PC-3 (cell line): ENCODE results near the gene ASB17. TPM values are rescaled to one million over a fixed set of nuclear protein-coding genes. Genes with fewer than 3 reads are reported as not detected.

Experiments used
- ATAC-seq: fragments of 200-7000 bp; cut with Tn5 transposase; 2 replicates; pipeline ENCODE4 v1.9.1; 2020; ENCODE audit warnings: mild to moderate bottlenecking, moderate library complexity
- BruUV-seq: library from RNA; stranded (reverse); fragments of 400-500 nt; replicated peaks from 2 replicates; lab custom pipeline; 2021; lab: Mats Ljungman, UMichigan
- CTCF ChIA-PET: fragments of 300-600 bp; sonication (Branson Sonifier 250); formaldehyde crosslinking; loops from one replicate; lab custom pipeline; 2022; ENCODE audit warnings: antibody characterized with exemption; lab: Charles Lee
- POLR2A ChIA-PET: fragments of 300-600 bp; sonication (Branson Sonifier 250); formaldehyde crosslinking; loops from one replicate; lab custom pipeline; 2022; ENCODE audit warnings: antibody characterized with exemption; ENCODE audit not compliant: unreplicated experiment; lab: Charles Lee
- DNase-seq: peaks from one replicate; pipeline ENCODE4 v3.0.0-alpha.2; 2015
- H2AFZ ChIP-seq: fragments of 300-600 bp; sonication (generic); 2 replicates; pipeline ENCODE4 v1.6.0; 2016; ENCODE audit warnings: antibody characterized with exemption, low read length
- H3F3A ChIP-seq: fragments of 300-600 bp; sonication (generic); one replicate; pipeline ENCODE4 v1.6.0; 2017; ENCODE audit warnings: antibody characterized with exemption, low read length, control low read depth, mild to moderate bottlenecking; ENCODE audit not compliant: unreplicated experiment
- H3K27ac ChIP-seq: fragments of 300-600 bp; sonication (generic); 2 replicates; pipeline ENCODE4 v1.5.1; 2016; ENCODE audit warnings: mild to moderate bottlenecking, low read length
- H3K27me3 ChIP-seq: fragments of 300-600 bp; sonication (generic); 2 replicates; pipeline ENCODE4 v1.6.1; 2016; ENCODE audit warnings: low read length, mixed read lengths
- H3K36me3 ChIP-seq: fragments of 300-600 bp; sonication (generic); 2 replicates; pipeline ENCODE4 v1.6.1; 2016; ENCODE audit warnings: low read depth, mixed run types, low read length, mixed read lengths
- H3K4me1 ChIP-seq: fragments of 300-600 bp; sonication (generic); 2 replicates; pipeline ENCODE4 v1.5.1; 2016; ENCODE audit warnings: low read length; ENCODE audit not compliant: insufficient read depth
- H3K4me2 ChIP-seq: fragments of 300-600 bp; sonication (generic); 2 replicates; pipeline ENCODE4 v1.6.0; 2016; ENCODE audit warnings: low read length
- H3K4me3 ChIP-seq: fragments of 300-600 bp; sonication (generic); 2 replicates; pipeline ENCODE4 v1.5.1; 2016; ENCODE audit warnings: mild to moderate bottlenecking, low read length, mixed read lengths
- H3K79me2 ChIP-seq: fragments of 300-600 bp; sonication (generic); 2 replicates; pipeline ENCODE4 v1.6.1; 2017; ENCODE audit warnings: low read length, mixed read lengths
- H3K9ac ChIP-seq: fragments of 300-600 bp; sonication (generic); 2 replicates; pipeline ENCODE4 v1.6.0; 2016; ENCODE audit warnings: mild to moderate bottlenecking, low read length
- H3K9me2 ChIP-seq: fragments of 300-600 bp; sonication (generic); replicated peaks from 2 replicates; pipeline ENCODE4 v1.6.1; 2016; ENCODE audit warnings: mixed run types, low read length, mixed read lengths
- H3K9me3 ChIP-seq: fragments of 300-600 bp; sonication (generic); 2 replicates; pipeline ENCODE4 v1.6.1; 2016; ENCODE audit warnings: low read length, mixed read lengths
- H4K20me1 ChIP-seq: fragments of 300-600 bp; sonication (generic); 2 replicates; pipeline ENCODE4 v1.6.1; 2016; ENCODE audit warnings: low read length, mixed read lengths
- CTCF ChIP-seq: fragments of 300-600 bp; sonication (generic); conservative IDR thresholded peaks from 2 replicates; pipeline ENCODE4 v1.5.1; 2017; ENCODE audit warnings: antibody characterized with exemption, low read depth, mild to moderate bottlenecking, low read length
- EZH2 ChIP-seq: fragments of 300-600 bp; sonication (generic); IDR thresholded peaks from one replicate; pipeline ENCODE4 v1.6.1; 2017; ENCODE audit warnings: antibody characterized with exemption, mild to moderate bottlenecking, low read length; ENCODE audit not compliant: unreplicated experiment
- EZH2phosphoT487 ChIP-seq: fragments of 300-600 bp; sonication (generic); IDR thresholded peaks from 2 replicates; pipeline ENCODE4 v1.6.1; 2018; ENCODE audit warnings: mild to moderate bottlenecking, antibody characterized with exemption, low read length, borderline replicate concordance
- intact Hi-C: fragments of 100-400 bp; cut with micrococcal nuclease; formaldehyde crosslinking; loops from 2 replicates; pipeline ENCODE4 v1.9.0; 2023
- total RNA-seq: library from RNA; depleted of rRNA; stranded (reverse); fragments of >200 nt; gene quantifications from 2 replicates; pipeline ENCODE4 v1.2.3, GENCODE V29; 2014

Gene ASB17
- total RNA-seq, 1 experiment from 2014 or later: not detected

- ATAC-seq (peak; percentile 37; the same call in 1 of the 2 replicates), DNase-seq (peak; percentile 59)
- no peak overlapping the region for H2AFZ ChIP-seq
These were observed 4.8 kb upstream of the ASB17 start for GRCh38 chr1:75937034-75937433.

GRCh38 chr1:75922698-75923097 lies 9.5 kb downstream of the ASB17 start:
- H3K27ac ChIP-seq: no peak overlapping the region
- POLR2A ChIA-PET: no interaction called here
- no peak overlapping the region for H2AFZ ChIP-seq
- no peaks in the 10 kb centered on the region for H3K79me2 ChIP-seq
- CTCF ChIA-PET: no interaction called here
- peaks cover 30% of the 10 kb centered on the region for H3K27me3 ChIP-seq
- no peak overlapping the region for H3K4me2 ChIP-seq
- no peak for TF ChIP-seq CTCF
- no peak for TF ChIP-seq EZH2phosphoT487
- TF ChIP-seq EZH2: no peak
- no peaks in the 10 kb centered on the region for H3K36me3 ChIP-seq
- no peaks in the 10 kb centered on the region for H3F3A ChIP-seq
- BruUV-seq: no TSS peak
- H4K20me1 ChIP-seq: no peaks in the 10 kb centered on the region
- no peaks in the 10 kb centered on the region for H3K4me1 ChIP-seq
- DNase-seq: no peak
- no peak overlapping the region for H3K4me3 ChIP-seq
- H3K9me3 ChIP-seq: no peaks in the 10 kb centered on the region
- ATAC-seq: no peak
- no peaks in the 10 kb centered on the region for H3K9me2 ChIP-seq
- no peak overlapping the region for H3K9ac ChIP-seq
- intact Hi-C loops: no loop called here

More at GRCh38 chr1:75937034-75937433, 4.8 kb upstream of the ASB17 start:
- Histone ChIP-seq H3K79me2 (no peaks in the 10 kb centered on the region), H3K4me1 (peaks cover 13% of the 10 kb centered on the region), H3K4me3 (no peak overlapping the region), H3K27me3 (no peaks in the 10 kb centered on the region), H3K36me3 (no peaks in the 10 kb centered on the region), H3K27ac (no peak overlapping the region), H4K20me1 (no peaks in the 10 kb centered on the region), H3K9me2 (no peaks in the 10 kb centered on the region), H3F3A (no peaks in the 10 kb centered on the region), H3K9me3 (no peaks in the 10 kb centered on the region), H3K4me2 (peak overlapping the region; percentile 23; the same call in 1 of the 2 replicates), H3K9ac (no peak overlapping the region)
- intact Hi-C loops: no loop called here
- TF ChIP-seq EZH2phosphoT487 (no peak), CTCF (no peak), EZH2 (no peak)
- BruUV-seq: no TSS peak
- POLR2A ChIA-PET: no interaction called here
- CTCF ChIA-PET: no interaction called here

- no peaks in the 10 kb centered on the region for H3K36me3 ChIP-seq
- H3F3A ChIP-seq: no peaks in the 10 kb centered on the region
- intact Hi-C loops: no loop called here
- ChIA-PET CTCF (no interaction called here), POLR2A (no interaction called here)
- no peak for ATAC-seq
- no peaks in the 10 kb centered on the region for H4K20me1 ChIP-seq
- H3K9ac ChIP-seq: no peak overlapping the region
- no peak for DNase-seq
- no peaks in the 10 kb centered on the region for H3K4me1 ChIP-seq
- peaks cover 45% of the 10 kb centered on the region for H3K27me3 ChIP-seq
- no TSS peak for BruUV-seq
- H3K27ac ChIP-seq: no peak overlapping the region
- H2AFZ ChIP-seq: no peak overlapping the region
- no peaks in the 10 kb centered on the region for H3K79me2 ChIP-seq
- no peak overlapping the region for H3K4me2 ChIP-seq
- H3K9me2 ChIP-seq: no peaks in the 10 kb centered on the region
- TF ChIP-seq EZH2phosphoT487: no peak
- TF ChIP-seq EZH2: no peak
- TF ChIP-seq CTCF: no peak
- H3K4me3 ChIP-seq: no peak overlapping the region
- H3K9me3 ChIP-seq: no peaks in the 10 kb centered on the region
These were observed 15.4 kb downstream of the ASB17 start for GRCh38 chr1:75916834-75917233.
